Naive B cell (primary cell): Measurements from ENCODE around the gene KIF15. TPM values are rescaled to one million over a fixed set of nuclear protein-coding genes. Genes with fewer than 3 reads are reported as not detected.
A peak's percentile ranks its signal among the peaks of the same experiment; 100 is the strongest.

ENCODE experiments used
- ATAC-seq, 2 donors: fragments of 150-1000 bp; cut with Tn5 transposase; 2 replicates each; pipeline ENCODE4 v1.10.0; 2021; ENCODE audit warnings: low read depth in 2 of 2, mild to moderate bottlenecking in 2 of 2, moderate library complexity in 2 of 2
- DNase-seq: peaks from one replicate; pipeline ENCODE4 v3.0.0; 2022
- H3K27ac Mint-ChIP-seq, 6 donors: one replicate each; pipeline ENCODE4 v1.8.0; 2020 to 2022; ENCODE audit warnings: mild to moderate bottlenecking in 6 of 6, mixed read lengths in 6 of 6, moderate library complexity in 5 of 6, inconsistent platforms in 2 of 6
- H3K27me3 Mint-ChIP-seq, 3 donors: one replicate each; pipeline ENCODE4 v1.8.0; 2021 to 2022; ENCODE audit warnings: mixed read lengths in 3 of 3, mild to moderate bottlenecking in 1 of 3
- H3K36me3 Mint-ChIP-seq, 2 donors: one replicate each; pipeline ENCODE4 v1.8.0; 2020 to 2022; ENCODE audit warnings: mixed read lengths in 2 of 2, inconsistent platforms in 1 of 2, mild to moderate bottlenecking in 1 of 2
- H3K4me1 Mint-ChIP-seq, 3 donors: one replicate each; pipeline ENCODE4 v1.8.0; 2020 to 2022; ENCODE audit warnings: mixed read lengths in 3 of 3, inconsistent platforms in 1 of 3, mild to moderate bottlenecking in 1 of 3, moderate library complexity in 1 of 3
- H3K4me3 Mint-ChIP-seq, 8 donors: one replicate each; pipeline ENCODE4 v1.8.0; 2020 to 2022; ENCODE audit warnings: mild to moderate bottlenecking in 8 of 8, mixed read lengths in 8 of 8, moderate library complexity in 8 of 8, inconsistent platforms in 2 of 8
- H3K9me3 Mint-ChIP-seq, 7 donors: one replicate each; pipeline ENCODE4 v1.8.0; 2020 to 2022; ENCODE audit warnings: mixed read lengths in 7 of 7, mild to moderate bottlenecking in 5 of 7, inconsistent platforms in 2 of 7, moderate library complexity in 1 of 7
- polyA plus RNA-seq, 6 donors: library from polyadenylated mRNA; unstranded; fragments of 300-500 nt; fragmentation: Illumina TruSeq; gene quantifications; one replicate each; pipeline ENCODE4 v1.2.3, GENCODE V29; 2021; ENCODE audit warnings: low read depth in 6 of 6

The KIF15 gene
- polyA plus RNA-seq, 6 donors from 2014 or later, result 0.12 to 0.42 (median 0.36) TPM; not detected in 1

DNA sequence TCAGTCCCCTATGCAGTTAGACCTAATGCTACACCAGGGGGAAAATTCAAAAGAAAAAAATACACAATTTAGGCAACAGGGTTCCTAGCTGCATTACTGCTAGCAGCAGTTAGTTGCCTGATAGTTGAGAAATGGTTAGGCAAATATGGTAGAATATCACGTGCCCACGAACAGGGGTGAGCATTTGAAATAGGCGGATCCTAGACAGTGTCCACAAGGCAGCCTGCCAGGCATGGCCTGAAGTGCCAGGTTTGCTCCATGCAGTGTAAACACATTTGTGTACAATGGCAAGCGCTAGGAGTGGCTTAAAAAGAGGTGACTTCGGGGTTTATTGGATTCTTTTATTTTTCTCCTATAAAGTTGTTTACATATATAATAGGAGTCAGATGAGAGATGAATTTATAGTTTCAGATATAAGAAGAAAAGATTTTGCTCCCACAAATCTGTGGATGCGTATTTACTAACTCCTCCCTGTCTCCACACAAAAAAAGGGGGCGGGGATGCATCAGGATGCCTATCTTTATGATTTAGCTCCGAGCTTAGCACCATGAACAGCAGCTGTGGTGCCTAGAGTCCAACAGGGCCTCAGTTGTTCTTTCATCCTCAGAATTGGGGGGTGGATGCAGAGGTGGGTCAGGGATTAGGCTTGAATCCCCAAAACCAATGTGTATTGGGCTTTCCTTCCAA is 108.9 kb downstream of the KIF15 start:
- H3K27ac Mint-ChIP-seq, result peak overlapping the region in 1 of 6 donors; percentile 27
- H3K27me3 Mint-ChIP-seq, result no peaks in the 10 kb centered on the region
- H3K4me1 Mint-ChIP-seq, result peaks cover 2 to 13% (median 9%) of the 10 kb centered on the region in 3 donors
- ATAC-seq (no peak), DNase-seq (no peak)
- no peak overlapping the region for H3K4me3 Mint-ChIP-seq
- H3K36me3 Mint-ChIP-seq, result peaks cover 0 to 11% of the 10 kb centered on the region in 2 donors
- peaks cover 0 to 5% (median 0%) of the 10 kb centered on the region in 7 donors for H3K9me3 Mint-ChIP-seq

DNA sequence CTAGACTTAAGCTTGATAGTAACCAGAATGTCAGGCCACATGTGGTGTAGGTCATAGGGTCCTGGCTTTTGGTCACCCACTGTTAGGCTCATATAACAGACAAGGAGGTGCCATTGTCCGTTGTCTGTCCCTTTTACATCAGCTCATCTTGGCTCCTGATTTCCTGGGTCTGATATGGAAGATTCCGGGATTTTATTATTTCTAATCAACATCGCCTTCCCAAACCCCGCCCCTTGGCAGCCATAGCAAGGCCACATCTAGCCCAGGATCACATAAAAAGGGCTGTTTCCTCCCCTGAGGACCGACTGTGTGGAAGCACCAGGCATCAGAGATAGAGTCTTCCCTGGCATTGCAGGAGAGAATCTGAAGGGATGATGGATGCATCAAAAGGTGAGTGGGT is 112.7 kb downstream of the KIF15 start, which contains the start of gene TGM4:
Gene TGM4, plus strand, starts transcription at position 301 of the 400 bp plus-strand sequence. Its CDS starts 71 bp downstream, at position 372.
- Mint-ChIP-seq H3K27me3 (no peaks in the 10 kb centered on the region), H3K36me3 (no peaks in the 10 kb centered on the region), H3K4me1 (no peaks in the 10 kb centered on the region), H3K4me3 (no peak within 1 kb of the TSS), H3K9me3 (no peaks in the 10 kb centered on the region), H3K27ac (peak within 1 kb of the TSS in 2 of 6 donors; percentile 37 to 58)
- DNase-seq (no peak), ATAC-seq (no peak)

DNA sequence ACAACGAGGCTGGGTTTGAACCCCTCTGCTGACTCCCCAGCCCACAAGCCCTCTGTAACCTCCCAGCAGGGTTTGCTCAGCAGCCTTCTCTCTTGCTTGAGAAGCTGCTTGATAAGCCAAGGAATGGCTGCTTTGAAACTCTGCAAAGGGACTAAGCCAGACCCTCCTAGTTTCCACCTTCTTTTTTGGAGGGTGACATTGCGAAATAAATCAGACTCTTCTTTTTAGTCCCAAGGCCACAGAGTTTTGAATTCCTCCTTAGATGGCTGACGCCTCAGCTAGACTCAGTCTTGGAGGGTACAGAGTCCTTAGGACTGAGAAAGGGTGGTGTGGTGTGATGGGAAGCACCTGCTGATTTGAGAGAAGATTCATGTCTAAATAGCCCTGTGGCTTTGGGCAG is 114.0 kb downstream of the KIF15 start:
- ATAC-seq (no peak), DNase-seq (no peak)
- Mint-ChIP-seq H3K4me1 (no peaks in the 10 kb centered on the region), H3K27ac (peak overlapping the region in 1 of 6 donors; percentile 37), H3K9me3 (no peaks in the 10 kb centered on the region), H3K27me3 (no peaks in the 10 kb centered on the region), H3K36me3 (no peaks in the 10 kb centered on the region), H3K4me3 (no peak overlapping the region)

DNA sequence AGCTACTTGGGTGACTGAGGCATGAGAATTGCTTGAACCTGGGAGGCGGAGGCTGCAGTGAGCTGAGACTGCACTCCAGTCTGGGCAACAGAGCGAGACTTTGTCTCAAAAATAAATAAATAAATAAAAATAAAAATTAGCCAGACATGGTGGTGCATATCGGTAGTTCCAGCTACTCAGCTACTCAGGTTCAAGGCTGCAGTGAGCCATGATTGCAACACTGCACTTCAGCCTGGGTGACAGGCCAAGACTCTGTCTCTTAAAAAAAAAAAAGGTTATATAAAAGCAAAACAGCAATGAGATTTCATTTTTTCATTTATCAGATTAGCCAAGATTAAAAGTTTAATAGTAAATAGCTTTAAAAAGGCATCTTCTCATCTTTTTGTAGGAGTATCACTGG is 115.7 kb downstream of the KIF15 start:
- Mint-ChIP-seq H3K27ac (no peak overlapping the region), H3K36me3 (no peaks in the 10 kb centered on the region), H3K9me3 (no peaks in the 10 kb centered on the region), H3K27me3 (peaks cover 0 to 3% (median 1%) of the 10 kb centered on the region in 3 donors), H3K4me1 (no peaks in the 10 kb centered on the region), H3K4me3 (no peak overlapping the region)
- ATAC-seq (no peak), DNase-seq (no peak)

DNA sequence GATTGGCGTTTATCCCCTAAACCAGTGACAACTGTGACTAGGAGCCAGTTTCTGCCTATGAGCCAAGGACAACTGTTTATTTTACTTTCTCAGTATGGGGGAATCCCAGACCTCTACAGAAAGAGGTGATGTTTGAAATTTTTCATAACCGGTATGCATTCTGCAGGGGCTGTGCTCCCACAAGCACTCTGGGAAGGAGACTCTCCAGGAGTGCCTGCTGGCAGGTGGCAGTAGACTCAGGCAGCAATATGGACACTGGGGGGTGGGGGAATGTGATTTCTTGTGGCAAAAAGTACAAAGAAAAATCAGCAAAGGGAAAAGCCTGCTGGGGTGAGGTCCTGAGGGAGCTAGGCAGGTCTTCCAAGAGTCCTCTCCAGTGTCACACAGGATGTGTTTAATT is 118.7 kb downstream of the KIF15 start:
- DNase-seq (no peak), ATAC-seq (no peak)
- Mint-ChIP-seq H3K4me3 (no peak overlapping the region), H3K9me3 (no peaks in the 10 kb centered on the region), H3K27ac (peak overlapping the region in 1 of 6 donors; percentile 67), H3K27me3 (peaks cover 0 to 15% (median 13%) of the 10 kb centered on the region in 3 donors), H3K4me1 (no peaks in the 10 kb centered on the region), H3K36me3 (no peaks in the 10 kb centered on the region)

DNA sequence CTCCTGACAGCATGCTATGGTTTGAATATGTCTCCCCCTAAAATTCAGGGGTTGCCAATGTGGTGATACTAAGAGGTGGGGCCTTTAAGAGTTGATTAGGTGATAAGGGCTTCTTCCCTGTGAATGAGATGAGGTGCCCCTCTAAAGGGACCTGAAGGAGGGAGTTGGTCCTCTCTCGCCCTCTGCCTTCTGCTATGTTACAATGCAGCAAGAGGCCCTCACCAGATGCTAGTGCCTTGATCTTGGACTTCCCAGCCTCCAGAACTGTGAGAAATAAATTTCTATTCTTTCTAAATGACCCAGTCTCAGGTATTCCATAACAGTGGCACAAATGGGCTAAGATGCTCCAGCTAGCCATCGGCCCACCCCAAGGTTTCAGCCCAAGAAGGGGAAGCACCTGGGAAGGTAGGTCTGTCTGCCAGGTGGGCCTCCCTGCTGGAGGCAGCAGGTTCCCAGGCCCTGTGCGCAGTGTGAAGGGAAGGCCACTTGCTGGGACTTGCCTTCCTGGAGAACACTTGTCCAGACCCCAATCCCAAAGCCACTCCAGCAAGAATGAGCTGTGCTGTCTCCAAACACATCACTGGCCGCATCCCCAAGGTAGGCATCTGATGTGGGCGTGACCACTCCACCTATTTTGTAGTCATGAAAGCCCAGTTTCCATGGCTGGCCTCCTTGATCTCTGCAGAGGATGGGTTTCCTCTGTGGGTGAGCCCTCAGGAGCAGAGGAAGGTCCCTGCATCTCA is 121.8 kb downstream of the KIF15 start:
- no peak overlapping the region for H3K27ac Mint-ChIP-seq
- DNase-seq (no peak), ATAC-seq (no peak)
- H3K4me1 Mint-ChIP-seq, result peaks cover 0 to 2% (median 0%) of the 10 kb centered on the region in 3 donors
- H3K9me3 Mint-ChIP-seq, result peaks cover 0 to 1% (median 0%) of the 10 kb centered on the region in 7 donors
- no peaks in the 10 kb centered on the region for H3K36me3 Mint-ChIP-seq
- peaks cover 6 to 35% (median 30%) of the 10 kb centered on the region in 3 donors for H3K27me3 Mint-ChIP-seq
- H3K4me3 Mint-ChIP-seq, result no peak overlapping the region

DNA sequence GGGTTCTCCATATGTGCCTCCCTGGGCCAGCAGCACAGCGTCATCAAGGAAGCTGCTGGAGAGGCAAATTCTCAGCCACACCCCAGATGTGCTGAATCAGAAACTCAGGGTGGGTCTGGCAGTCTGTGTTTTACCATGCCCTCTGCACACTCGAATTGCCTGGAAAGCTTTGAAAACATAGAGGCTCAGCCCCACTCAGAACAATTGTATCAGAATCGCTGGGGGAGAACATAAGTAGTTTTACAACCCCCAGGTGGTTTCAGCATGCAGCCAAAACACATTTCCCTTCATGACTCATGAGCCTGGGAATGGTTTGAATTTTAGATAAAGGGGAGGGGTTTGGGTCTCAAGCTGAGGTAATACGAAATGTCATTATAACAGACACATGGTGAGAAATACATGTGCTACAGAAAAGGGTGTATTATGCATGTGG is 122.4 kb downstream of the KIF15 start:
- peaks cover 6 to 35% (median 30%) of the 10 kb centered on the region in 3 donors for H3K27me3 Mint-ChIP-seq

DNA sequence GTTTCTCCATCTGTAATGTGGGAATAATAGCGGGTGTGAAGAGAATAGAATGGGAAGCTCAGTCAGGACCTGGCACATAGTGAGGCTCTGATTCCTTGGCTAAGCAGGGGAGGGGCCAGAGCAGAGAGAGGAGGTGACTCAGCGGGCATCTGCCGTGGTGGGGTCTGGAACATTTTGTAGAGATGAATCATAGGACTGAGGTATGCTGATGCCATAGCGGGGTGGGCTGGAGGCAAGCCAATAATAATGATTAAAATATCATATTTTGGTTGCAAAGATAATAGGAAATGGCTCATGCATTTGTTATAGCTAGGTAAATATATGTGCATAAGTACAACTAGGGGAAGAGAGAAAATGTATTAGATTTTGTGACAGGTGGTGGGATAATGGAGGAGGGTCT is 124.0 kb downstream of the KIF15 start:
- no peaks in the 10 kb centered on the region for H3K36me3 Mint-ChIP-seq
- no peak overlapping the region for H3K27ac Mint-ChIP-seq
- no peak overlapping the region for H3K4me3 Mint-ChIP-seq
- peaks cover 6 to 35% (median 30%) of the 10 kb centered on the region in 3 donors for H3K27me3 Mint-ChIP-seq
- H3K4me1 Mint-ChIP-seq, result peaks cover 2 to 6% (median 4%) of the 10 kb centered on the region in 3 donors
- no peak for DNase-seq
- ATAC-seq, result no peak
- peaks cover 0 to 1% (median 0%) of the 10 kb centered on the region in 7 donors for H3K9me3 Mint-ChIP-seq

More for the DNA sequence above, 122.4 kb downstream of the KIF15 start:
- DNase-seq (no peak), ATAC-seq (no peak)
- Mint-ChIP-seq H3K36me3 (no peaks in the 10 kb centered on the region), H3K9me3 (peaks cover 0 to 1% (median 0%) of the 10 kb centered on the region in 7 donors), H3K4me3 (no peak overlapping the region), H3K4me1 (peaks cover 0 to 2% (median 0%) of the 10 kb centered on the region in 3 donors), H3K27ac (no peak overlapping the region)

DNA sequence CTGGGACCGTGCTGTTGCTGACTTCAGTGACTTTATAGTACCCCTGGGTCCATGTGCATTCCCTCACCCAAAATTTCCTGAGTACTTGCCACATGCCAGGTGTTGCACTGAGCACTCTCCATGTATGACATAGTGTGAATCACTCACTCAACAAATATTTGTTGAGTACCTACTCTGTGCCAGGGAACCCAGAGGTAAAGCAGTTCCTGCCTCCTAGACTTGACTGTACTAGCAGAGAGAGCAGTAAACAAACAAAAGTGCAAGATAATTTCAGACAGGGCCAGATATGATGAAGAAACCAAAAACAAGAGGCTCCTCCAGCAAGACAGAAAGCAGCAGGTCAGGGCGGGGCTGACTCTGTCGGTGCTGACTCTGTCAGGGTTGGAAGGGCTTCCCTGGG is 125.0 kb downstream of the KIF15 start:
- H3K4me1 Mint-ChIP-seq, result peaks cover 2 to 6% (median 4%) of the 10 kb centered on the region in 3 donors
- peaks cover 0 to 3% (median 0%) of the 10 kb centered on the region in 7 donors for H3K9me3 Mint-ChIP-seq
- H3K4me3 Mint-ChIP-seq, result no peak overlapping the region
- no peaks in the 10 kb centered on the region for H3K36me3 Mint-ChIP-seq
- peaks cover 6 to 35% (median 30%) of the 10 kb centered on the region in 3 donors for H3K27me3 Mint-ChIP-seq
- ATAC-seq, result no peak
- H3K27ac Mint-ChIP-seq, result no peak overlapping the region
- no peak for DNase-seq

DNA sequence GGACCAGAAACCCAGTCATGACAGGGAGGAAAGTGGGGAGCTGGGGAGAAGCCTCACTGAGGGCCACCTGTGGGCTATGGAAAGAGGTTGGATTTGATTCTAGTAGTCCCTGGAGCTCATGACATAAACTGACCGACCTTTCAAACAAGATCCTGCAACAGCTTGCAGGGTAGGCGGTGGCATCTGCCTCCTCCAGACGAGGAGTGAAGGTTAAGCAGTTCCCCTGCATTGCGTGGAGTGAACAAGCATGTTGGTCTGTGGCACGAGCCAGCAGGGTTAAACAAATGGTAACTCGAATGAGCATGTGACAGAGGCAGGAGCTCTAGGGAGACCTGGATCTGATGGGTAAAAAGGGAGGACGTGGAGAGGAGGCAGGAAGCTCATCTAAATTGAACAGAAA is 125.5 kb downstream of the KIF15 start:
- no peak overlapping the region for H3K27ac Mint-ChIP-seq
- no peak for ATAC-seq
- H3K9me3 Mint-ChIP-seq, result peaks cover 0 to 3% (median 0%) of the 10 kb centered on the region in 7 donors
- no peak for DNase-seq
- no peak overlapping the region for H3K4me3 Mint-ChIP-seq
- peaks cover 6 to 34% (median 30%) of the 10 kb centered on the region in 3 donors for H3K27me3 Mint-ChIP-seq
- H3K4me1 Mint-ChIP-seq, result peaks cover 2 to 6% (median 4%) of the 10 kb centered on the region in 3 donors
- H3K36me3 Mint-ChIP-seq, result no peaks in the 10 kb centered on the region

DNA sequence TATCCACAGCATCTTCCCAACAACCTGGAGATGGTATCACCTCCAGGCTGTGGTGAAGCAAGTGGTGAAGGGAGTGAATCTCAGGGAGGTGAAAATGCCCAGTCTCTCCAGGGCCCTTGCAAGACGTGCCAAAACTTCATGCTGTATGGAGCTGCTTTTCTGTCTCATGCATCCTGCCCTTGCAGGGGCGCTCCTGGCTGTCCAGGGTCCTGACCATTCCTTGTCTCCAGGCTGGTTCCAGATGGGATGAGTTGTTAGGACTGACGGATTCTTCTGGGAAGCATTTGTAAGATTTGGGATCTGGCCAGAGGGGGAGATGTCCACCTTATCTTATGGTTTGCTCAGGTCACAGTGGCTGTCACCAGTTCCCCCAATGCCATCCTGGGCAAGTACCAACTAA is 128.7 kb downstream of the KIF15 start:
- DNase-seq (no peak), ATAC-seq (no peak)
- H3K9me3 Mint-ChIP-seq, result peaks cover 0 to 3% (median 0%) of the 10 kb centered on the region in 7 donors
- H3K4me1 Mint-ChIP-seq, result peaks cover 2 to 6% (median 4%) of the 10 kb centered on the region in 3 donors
- H3K27me3 Mint-ChIP-seq, result peaks cover 6 to 31% (median 27%) of the 10 kb centered on the region in 3 donors
- H3K36me3 Mint-ChIP-seq, result no peaks in the 10 kb centered on the region
- H3K27ac Mint-ChIP-seq, result no peak overlapping the region
- no peak overlapping the region for H3K4me3 Mint-ChIP-seq

DNA sequence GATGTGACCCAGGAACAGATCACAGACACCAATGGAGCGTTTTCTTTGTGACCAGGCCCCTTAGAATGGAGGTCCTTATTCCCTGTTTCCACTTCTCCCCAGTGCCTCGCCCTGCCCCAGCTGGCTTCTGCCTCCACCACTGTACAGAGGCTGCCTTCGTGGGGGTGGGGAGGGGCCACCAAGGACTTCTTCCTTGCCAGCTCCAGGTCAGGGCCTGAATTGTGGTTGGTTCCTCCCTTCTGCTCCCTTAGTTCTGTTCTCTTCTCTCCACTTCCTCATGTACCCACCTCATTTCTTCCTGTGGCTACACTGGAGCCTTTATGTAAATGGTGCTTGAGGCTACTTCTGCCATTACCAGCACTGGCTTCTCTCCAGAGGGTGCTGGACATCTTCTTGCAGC is 129.3 kb downstream of the KIF15 start:
- Mint-ChIP-seq H3K4me3 (no peak overlapping the region), H3K36me3 (no peaks in the 10 kb centered on the region), H3K9me3 (peaks cover 0 to 3% (median 0%) of the 10 kb centered on the region in 7 donors), H3K4me1 (peaks cover 2 to 6% (median 4%) of the 10 kb centered on the region in 3 donors), H3K27ac (no peak overlapping the region), H3K27me3 (peaks cover 1 to 25% (median 23%) of the 10 kb centered on the region in 3 donors)
- DNase-seq, result no peak
- ATAC-seq, result no peak

DNA sequence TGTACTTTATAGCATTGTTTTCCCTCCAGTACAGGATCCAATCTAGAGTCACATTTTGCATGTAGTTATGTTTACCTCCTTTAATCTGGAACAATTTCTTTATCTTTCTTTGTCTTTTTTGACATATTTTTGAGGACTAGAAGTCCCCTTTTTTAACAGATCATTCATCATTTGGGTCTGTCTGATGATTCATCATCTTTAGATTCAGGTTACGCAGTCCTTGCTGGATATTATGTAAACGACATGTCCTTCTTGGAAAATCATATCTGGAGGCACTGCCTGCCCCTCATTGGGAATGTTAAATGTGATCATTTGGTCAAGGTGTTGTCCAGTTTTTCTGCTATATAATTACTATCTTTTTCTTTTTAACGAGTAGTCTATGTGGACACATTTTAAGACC is 131.1 kb downstream of the KIF15 start:
- Mint-ChIP-seq H3K27me3 (peaks cover 5 to 11% (median 8%) of the 10 kb centered on the region in 3 donors), H3K36me3 (no peaks in the 10 kb centered on the region), H3K4me3 (no peak overlapping the region), H3K9me3 (peaks cover 0 to 3% (median 0%) of the 10 kb centered on the region in 7 donors), H3K4me1 (peaks cover 0 to 6% (median 4%) of the 10 kb centered on the region in 3 donors), H3K27ac (no peak overlapping the region)
- ATAC-seq (no peak), DNase-seq (no peak)
